ENCODE data around the gene PRKCH. TPM values are rescaled to one million over a fixed set of nuclear protein-coding genes. Genes with fewer than 3 reads are reported as not detected.

Gene PRKCH
- total and polyA plus RNA-seq, 2 of the 13 experiments (the other 11 are each of a cell fraction or from before 2014, with no cell fraction given): 0.48 to 1.3 TPM

GRCh38 chr14:61561657-61562276, 240.4 kb downstream of the PRKCH start (continued):
- TF ChIP-seq MXD4 (CRISPR knock-in tag; IDR thresholded peaks at IDR 0.05): peak; percentile 62; the same call in 1 of the 2 replicates
- TF ChIP-seq, protein P1, sequence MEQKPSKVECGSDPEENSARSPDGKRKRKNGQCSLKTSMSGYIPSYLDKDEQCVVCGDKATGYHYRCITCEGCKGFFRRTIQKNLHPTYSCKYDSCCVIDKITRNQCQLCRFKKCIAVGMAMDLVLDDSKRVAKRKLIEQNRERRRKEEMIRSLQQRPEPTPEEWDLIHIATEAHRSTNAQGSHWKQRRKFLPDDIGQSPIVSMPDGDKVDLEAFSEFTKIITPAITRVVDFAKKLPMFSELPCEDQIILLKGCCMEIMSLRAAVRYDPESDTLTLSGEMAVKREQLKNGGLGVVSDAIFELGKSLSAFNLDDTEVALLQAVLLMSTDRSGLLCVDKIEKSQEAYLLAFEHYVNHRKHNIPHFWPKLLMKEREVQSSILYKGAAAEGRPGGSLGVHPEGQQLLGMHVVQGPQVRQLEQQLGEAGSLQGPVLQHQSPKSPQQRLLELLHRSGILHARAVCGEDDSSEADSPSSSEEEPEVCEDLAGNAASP (CRISPR knock-in tag; IDR thresholded peaks at IDR 0.05; ENCODE audit: borderline replicate concordance): peak; percentile 93; the same call in 1 of the 2 replicates
- no peak; the same call in 1 of the 2 replicates for TF ChIP-seq KLF15 (CRISPR knock-in tag; IDR thresholded peaks at IDR 0.05; ENCODE audit: borderline replicate concordance)
- no peak for TF ChIP-seq REL (CRISPR knock-in tag; conservative IDR thresholded peaks at IDR 0.05)
- no peak for TF ChIP-seq ZFP41 (CRISPR knock-in tag; IDR thresholded peaks at IDR 0.05; ENCODE audit: borderline replicate concordance)
- TF ChIP-seq TAF15 (IDR thresholded peaks at IDR 0.05; ENCODE audit: low read depth, low read length, poor library complexity, severe bottlenecking): no peak
- peak; percentile 61 for TF ChIP-seq CBX1 (IDR thresholded peaks at IDR 0.05; ENCODE audit: low read depth)
- TF ChIP-seq NCOA2 (CRISPR knock-in tag; IDR thresholded peaks at IDR 0.05): peak; percentile 94
- no peak for TF ChIP-seq ZNF720 (CRISPR knock-in tag; IDR thresholded peaks at IDR 0.05)
- TF ChIP-seq, protein P2, sequence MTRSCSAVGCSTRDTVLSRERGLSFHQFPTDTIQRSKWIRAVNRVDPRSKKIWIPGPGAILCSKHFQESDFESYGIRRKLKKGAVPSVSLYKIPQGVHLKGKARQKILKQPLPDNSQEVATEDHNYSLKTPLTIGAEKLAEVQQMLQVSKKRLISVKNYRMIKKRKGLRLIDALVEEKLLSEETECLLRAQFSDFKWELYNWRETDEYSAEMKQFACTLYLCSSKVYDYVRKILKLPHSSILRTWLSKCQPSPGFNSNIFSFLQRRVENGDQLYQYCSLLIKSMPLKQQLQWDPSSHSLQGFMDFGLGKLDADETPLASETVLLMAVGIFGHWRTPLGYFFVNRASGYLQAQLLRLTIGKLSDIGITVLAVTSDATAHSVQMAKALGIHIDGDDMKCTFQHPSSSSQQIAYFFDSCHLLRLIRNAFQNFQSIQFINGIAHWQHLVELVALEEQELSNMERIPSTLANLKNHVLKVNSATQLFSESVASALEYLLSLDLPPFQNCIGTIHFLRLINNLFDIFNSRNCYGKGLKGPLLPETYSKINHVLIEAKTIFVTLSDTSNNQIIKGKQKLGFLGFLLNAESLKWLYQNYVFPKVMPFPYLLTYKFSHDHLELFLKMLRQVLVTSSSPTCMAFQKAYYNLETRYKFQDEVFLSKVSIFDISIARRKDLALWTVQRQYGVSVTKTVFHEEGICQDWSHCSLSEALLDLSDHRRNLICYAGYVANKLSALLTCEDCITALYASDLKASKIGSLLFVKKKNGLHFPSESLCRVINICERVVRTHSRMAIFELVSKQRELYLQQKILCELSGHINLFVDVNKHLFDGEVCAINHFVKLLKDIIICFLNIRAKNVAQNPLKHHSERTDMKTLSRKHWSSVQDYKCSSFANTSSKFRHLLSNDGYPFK (CRISPR knock-in tag; IDR thresholded peaks at IDR 0.05; ENCODE audit: borderline replicate concordance): peak; percentile 56; the same call in 1 of the 2 replicates
- TF ChIP-seq, protein P3, sequence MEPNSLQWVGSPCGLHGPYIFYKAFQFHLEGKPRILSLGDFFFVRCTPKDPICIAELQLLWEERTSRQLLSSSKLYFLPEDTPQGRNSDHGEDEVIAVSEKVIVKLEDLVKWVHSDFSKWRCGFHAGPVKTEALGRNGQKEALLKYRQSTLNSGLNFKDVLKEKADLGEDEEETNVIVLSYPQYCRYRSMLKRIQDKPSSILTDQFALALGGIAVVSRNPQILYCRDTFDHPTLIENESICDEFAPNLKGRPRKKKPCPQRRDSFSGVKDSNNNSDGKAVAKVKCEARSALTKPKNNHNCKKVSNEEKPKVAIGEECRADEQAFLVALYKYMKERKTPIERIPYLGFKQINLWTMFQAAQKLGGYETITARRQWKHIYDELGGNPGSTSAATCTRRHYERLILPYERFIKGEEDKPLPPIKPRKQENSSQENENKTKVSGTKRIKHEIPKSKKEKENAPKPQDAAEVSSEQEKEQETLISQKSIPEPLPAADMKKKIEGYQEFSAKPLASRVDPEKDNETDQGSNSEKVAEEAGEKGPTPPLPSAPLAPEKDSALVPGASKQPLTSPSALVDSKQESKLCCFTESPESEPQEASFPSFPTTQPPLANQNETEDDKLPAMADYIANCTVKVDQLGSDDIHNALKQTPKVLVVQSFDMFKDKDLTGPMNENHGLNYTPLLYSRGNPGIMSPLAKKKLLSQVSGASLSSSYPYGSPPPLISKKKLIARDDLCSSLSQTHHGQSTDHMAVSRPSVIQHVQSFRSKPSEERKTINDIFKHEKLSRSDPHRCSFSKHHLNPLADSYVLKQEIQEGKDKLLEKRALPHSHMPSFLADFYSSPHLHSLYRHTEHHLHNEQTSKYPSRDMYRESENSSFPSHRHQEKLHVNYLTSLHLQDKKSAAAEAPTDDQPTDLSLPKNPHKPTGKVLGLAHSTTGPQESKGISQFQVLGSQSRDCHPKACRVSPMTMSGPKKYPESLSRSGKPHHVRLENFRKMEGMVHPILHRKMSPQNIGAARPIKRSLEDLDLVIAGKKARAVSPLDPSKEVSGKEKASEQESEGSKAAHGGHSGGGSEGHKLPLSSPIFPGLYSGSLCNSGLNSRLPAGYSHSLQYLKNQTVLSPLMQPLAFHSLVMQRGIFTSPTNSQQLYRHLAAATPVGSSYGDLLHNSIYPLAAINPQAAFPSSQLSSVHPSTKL (CRISPR knock-in tag; IDR thresholded peaks at IDR 0.05): peak; percentile 93
- no peak for TF ChIP-seq ZNF850 (CRISPR knock-in tag; conservative IDR thresholded peaks at IDR 0.05)
- no peak for TF ChIP-seq CENPBD1 (CRISPR knock-in tag; IDR thresholded peaks at IDR 0.05; ENCODE audit: borderline replicate concordance, low read depth)
- no peak for TF ChIP-seq JARID2 (CRISPR knock-in tag; IDR thresholded peaks at IDR 0.05; ENCODE audit: insufficient replicate concordance)
- TF ChIP-seq MBD4 (IDR thresholded peaks at IDR 0.05; ENCODE audit: borderline replicate concordance, low read length): no peak
- no peak for TF ChIP-seq ATF6 (CRISPR knock-in tag; conservative IDR thresholded peaks at IDR 0.05)
- no peak for TF ChIP-seq DDIT3 (CRISPR knock-in tag; IDR thresholded peaks at IDR 0.05)
- TF ChIP-seq FOXK1 (CRISPR knock-in tag; IDR thresholded peaks at IDR 0.05; ENCODE audit: borderline replicate concordance, low read depth): peak; percentile 43; the same call in 1 of the 2 replicates
